ENCODE measurements around the gene TACO1.
A peak's percentile ranks its signal among the peaks of the same experiment; 100 is the strongest.

TACO1 gene

DNA sequence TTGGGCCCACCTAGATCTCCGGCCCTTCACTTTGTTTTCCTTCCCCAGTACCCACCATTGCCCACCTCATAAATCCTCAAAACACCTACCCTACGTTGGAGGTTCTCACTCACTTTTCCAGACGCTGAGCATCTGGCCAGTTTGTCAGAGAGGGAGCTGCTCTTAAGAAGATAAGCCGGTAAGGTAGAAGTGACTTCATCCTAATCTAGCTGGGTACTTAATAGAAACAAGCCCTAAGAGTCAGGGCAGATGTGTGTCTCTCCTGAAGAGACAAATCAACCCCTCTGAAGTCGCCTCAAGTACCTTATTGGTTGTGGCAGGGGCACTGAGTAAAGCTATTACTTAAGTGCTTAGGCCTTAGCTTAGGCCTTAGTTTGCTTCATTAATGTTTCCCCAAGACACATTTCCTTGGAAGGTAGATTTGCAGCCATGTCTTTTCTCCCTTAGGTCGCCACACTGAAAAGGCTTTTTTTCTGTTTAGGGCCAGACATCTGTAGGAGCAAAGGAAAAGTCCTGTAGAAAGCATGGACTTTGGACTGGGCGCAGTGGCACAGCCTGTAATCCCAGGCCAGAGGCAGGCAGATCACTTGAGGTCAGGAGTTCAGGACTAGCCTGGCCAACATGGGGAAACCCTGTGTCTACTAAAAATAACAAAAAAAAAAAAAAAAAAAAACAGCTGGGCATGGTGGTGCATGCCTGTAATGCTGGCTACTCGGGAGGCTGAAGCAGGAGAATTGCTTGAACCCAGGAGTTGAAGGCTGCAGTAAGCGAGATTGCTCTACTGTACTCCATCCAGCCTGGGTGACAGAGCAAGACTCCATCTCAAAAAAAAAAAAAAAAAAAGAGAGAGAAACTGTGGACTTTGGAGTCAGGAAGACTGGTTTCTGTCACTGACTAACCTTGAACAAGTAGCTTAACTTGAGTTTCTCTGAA lies 1.0 kb downstream of the TACO1 start:
- Histone ChIP-seq H3K36me3 (ENCODE audit: control insufficient read depth, low read depth, low read length) (peaks cover 13% of the 10 kb centered on the region), H3K27ac (ENCODE audit: low read length) (no peak overlapping the region), H3K9ac (ENCODE audit: low read length) (peak overlapping the region; percentile 80), H3K4me1 (ENCODE audit: control insufficient read depth, low read depth, low read length) (peaks cover 3% of the 10 kb centered on the region), H3K9me3 (ENCODE audit: control insufficient read depth, low read depth, low read length) (no peaks in the 10 kb centered on the region), H3K27me3 (ENCODE audit: control insufficient read depth, insufficient read depth, low read length) (no peaks in the 10 kb centered on the region), H3K4me3 (ENCODE audit: low read length) (peak overlapping the region; percentile 91)

DNA sequence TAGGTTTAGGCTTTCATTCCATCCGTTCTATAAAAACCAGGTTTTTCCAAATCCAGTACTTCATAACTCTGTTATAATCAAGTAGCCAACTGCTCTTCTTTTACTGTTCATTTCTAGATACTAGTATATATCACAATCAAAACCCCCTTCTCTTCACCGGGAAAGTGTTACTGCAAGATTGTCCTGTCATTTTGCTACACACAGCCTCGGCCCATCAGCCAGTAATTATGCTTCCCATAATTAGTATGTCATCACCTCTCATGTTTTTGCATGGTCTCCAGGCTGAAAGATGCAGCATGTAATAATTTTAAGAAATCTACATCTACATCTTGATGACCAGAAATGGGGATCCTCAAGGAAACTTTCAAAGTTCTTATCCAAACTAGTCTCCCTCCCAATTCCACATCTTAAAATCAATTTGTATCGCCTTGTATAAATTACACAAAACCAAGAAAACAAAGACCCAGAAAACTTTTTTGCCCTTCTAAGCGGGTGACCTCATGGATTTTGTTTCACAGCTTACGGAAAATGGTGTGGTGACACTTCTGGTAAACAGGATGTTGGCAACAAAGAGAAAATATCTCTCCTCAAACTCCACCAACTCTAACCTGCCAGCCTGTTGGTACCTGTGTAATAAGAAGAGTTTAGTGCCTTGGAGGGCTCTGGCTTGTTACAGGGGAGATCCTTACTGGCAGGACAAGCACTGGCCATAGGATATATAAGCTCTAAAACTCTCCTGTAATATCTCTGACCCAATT lies 9.3 kb downstream of the TACO1 start:
- Histone ChIP-seq H3K4me3 (ENCODE audit: low read length) (no peak overlapping the region), H3K27ac (ENCODE audit: low read length) (no peak overlapping the region), H3K9ac (ENCODE audit: low read length) (no peak overlapping the region), H3K27me3 (ENCODE audit: control insufficient read depth, insufficient read depth, low read length) (no peaks in the 10 kb centered on the region), H3K4me1 (ENCODE audit: control insufficient read depth, low read depth, low read length) (no peaks in the 10 kb centered on the region), H3K9me3 (ENCODE audit: control insufficient read depth, low read depth, low read length) (no peaks in the 10 kb centered on the region), H3K36me3 (ENCODE audit: control insufficient read depth, low read depth, low read length) (peaks cover 38% of the 10 kb centered on the region)

DNA sequence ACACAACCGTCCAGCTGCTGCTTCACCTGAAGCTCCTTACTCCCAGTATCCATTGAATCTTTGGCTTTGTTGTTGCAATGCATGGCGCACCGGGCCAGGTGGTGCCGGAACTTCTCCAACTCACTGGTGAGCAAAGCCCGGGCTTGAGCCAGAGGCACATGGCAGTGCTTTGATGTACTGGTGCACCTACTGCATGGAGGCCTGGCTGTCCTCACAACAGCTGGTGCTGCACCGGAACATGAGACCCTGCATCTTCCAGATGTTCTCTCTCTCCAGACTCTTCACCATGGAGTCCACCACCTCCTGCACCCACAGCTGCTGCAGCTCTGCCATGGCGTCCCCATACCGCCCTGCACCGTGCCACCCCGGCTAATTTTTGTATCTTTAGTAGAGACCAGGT lies 10.2 kb downstream of the TACO1 start:
- Histone ChIP-seq H3K9me3 (ENCODE audit: control insufficient read depth, low read depth, low read length) (no peaks in the 10 kb centered on the region), H3K9ac (ENCODE audit: low read length) (no peak overlapping the region), H3K4me1 (ENCODE audit: control insufficient read depth, low read depth, low read length) (no peaks in the 10 kb centered on the region), H3K4me3 (ENCODE audit: low read length) (no peak overlapping the region), H3K36me3 (ENCODE audit: control insufficient read depth, low read depth, low read length) (peaks cover 33% of the 10 kb centered on the region), H3K27me3 (ENCODE audit: control insufficient read depth, insufficient read depth, low read length) (no peaks in the 10 kb centered on the region), H3K27ac (ENCODE audit: low read length) (no peak overlapping the region)

DNA sequence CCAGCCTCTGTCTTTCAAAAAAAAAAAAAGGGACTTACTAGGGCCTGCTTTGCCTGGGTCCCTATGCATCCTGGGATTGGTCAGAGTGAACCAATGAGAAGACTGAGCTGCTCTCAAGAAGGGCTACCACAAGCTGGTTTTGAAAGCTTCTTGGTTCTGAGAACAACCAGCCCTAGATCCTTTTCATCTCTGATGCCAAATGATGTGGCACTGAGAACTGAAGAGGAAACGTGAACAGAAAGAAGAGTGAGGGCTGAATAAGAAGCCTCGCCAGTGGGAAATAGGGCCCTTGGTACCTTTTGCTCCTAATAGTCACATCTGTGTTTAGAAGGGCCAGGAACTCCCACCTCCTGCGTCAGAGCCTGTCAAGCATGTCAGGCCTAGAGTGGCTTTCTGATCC lies 10.7 kb downstream of the TACO1 start:
- H3K4me3 ChIP-seq (ENCODE audit: low read length) = no peak overlapping the region
- no peaks in the 10 kb centered on the region for H3K27me3 ChIP-seq (ENCODE audit: control insufficient read depth, insufficient read depth, low read length)
- H3K4me1 ChIP-seq (ENCODE audit: control insufficient read depth, low read depth, low read length) = no peaks in the 10 kb centered on the region
- no peak overlapping the region for H3K27ac ChIP-seq (ENCODE audit: low read length)
- no peaks in the 10 kb centered on the region for H3K9me3 ChIP-seq (ENCODE audit: control insufficient read depth, low read depth, low read length)
- no peak overlapping the region for H3K9ac ChIP-seq (ENCODE audit: low read length)
- peaks cover 33% of the 10 kb centered on the region for H3K36me3 ChIP-seq (ENCODE audit: control insufficient read depth, low read depth, low read length)

DNA sequence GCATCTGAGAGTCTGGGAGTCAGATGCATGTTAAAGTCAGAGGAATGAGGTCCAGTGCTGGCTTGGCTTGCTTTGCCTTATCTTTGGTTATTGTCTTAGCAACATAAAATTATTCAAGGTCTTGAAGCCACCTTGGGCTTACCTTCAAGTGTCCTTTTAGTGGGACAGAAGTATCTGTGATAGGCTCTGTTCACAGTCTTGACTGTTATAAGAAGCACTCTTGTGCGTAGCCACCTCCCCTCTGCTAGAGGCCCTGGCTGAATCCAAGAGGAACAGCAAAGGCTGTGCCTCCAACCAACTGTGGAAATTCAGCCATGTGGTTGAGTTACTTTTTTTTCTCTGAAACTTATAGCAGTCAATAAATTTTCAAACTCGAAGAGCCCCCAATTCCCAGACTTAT lies 13.0 kb downstream of the TACO1 start:
- H3K27me3 ChIP-seq (ENCODE audit: control insufficient read depth, insufficient read depth, low read length) = no peaks in the 10 kb centered on the region
- no peaks in the 10 kb centered on the region for H3K9me3 ChIP-seq (ENCODE audit: control insufficient read depth, low read depth, low read length)
- H3K27ac ChIP-seq (ENCODE audit: low read length) = no peak overlapping the region
- no peak overlapping the region for H3K4me3 ChIP-seq (ENCODE audit: low read length)
- no peak overlapping the region for H3K9ac ChIP-seq (ENCODE audit: low read length)
- no peaks in the 10 kb centered on the region for H3K4me1 ChIP-seq (ENCODE audit: control insufficient read depth, low read depth, low read length)
- peaks cover 12% of the 10 kb centered on the region for H3K36me3 ChIP-seq (ENCODE audit: control insufficient read depth, low read depth, low read length)

DNA sequence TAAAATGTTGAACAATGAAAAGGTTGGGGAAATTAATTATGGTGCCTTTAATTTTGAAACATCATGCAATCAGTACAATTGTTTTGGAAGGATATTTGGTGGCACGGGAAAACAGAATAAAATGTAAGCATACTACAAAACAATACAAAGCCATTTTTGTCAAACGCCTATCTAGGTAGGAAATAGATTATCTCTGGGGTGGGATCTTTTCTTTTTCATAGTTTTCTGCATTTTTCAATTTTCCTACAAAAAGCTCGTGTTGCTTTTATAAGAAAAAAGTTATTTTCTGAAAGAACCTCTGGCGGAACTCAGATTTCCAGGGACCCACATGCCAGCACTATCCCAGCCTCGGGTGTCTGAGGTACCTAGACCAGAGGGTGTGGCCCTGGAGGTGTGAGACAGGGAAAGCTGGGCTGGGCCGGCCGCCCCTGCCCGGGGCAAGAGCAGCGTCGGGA lies 20.6 kb downstream of the TACO1 start:
- H3K36me3 ChIP-seq (ENCODE audit: control insufficient read depth, low read depth, low read length) = no peaks in the 10 kb centered on the region
- peak overlapping the region; percentile 48 for H3K9ac ChIP-seq (ENCODE audit: low read length)
- H3K4me3 ChIP-seq (ENCODE audit: low read length) = peak overlapping the region; percentile 80
- no peak overlapping the region for H3K27ac ChIP-seq (ENCODE audit: low read length)
- H3K9me3 ChIP-seq (ENCODE audit: control insufficient read depth, low read depth, low read length) = no peaks in the 10 kb centered on the region
- H3K27me3 ChIP-seq (ENCODE audit: control insufficient read depth, insufficient read depth, low read length) = no peaks in the 10 kb centered on the region
- peaks cover 10% of the 10 kb centered on the region for H3K4me1 ChIP-seq (ENCODE audit: control insufficient read depth, low read depth, low read length)

DNA sequence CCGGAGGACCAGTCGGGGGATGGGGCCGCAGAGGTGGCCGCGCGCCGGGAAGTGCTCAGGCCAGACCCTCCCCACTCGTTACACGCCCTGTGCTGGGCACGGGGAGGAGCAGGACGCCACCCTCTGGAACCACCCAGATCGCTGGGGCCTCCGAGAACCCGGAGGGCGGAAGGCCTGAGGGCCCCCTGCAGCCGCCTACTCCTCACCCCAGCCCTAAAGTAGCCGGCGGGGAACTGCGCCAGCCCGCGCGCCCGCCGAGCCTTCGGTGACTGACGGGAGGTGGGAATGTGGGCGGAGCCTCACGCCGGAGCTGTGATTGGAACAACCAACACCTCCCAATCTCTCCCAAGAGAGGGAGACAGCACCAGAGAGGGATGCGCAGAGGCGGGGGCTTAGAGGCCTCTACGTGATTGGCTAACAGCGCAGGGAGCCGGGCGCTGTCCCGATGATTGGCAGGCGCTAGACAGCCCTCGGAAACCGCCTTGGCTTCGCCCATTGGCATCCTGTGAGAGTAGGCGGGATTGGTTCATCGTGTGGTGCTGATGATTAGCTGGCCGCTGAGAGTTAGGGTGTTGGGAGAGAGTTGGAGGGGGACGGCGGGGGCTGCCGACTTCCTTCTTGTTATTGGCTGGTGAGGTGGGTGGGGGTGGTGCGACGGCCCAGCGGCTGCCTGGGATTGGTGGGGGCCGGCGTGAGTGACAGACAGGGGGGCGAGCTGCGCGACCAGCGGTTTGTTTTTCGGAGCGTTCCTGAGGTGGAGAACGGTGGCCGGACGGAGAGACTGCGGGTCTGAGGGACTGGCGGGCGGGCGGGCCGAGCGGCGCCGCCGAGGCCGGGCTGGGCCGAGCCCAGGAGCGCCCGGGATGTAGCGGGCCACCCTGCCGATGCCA lies 21.2 kb downstream of the TACO1 start, which contains the start of gene MAP3K3:
Gene MAP3K3 (plus strand): TSS at position 734 of the 890 bp plus-strand sequence. CDS start 343 bp downstream, outside the sequence.
- H3K36me3 ChIP-seq (ENCODE audit: control insufficient read depth, low read depth, low read length) = no peaks in the 10 kb centered on the region

DNA sequence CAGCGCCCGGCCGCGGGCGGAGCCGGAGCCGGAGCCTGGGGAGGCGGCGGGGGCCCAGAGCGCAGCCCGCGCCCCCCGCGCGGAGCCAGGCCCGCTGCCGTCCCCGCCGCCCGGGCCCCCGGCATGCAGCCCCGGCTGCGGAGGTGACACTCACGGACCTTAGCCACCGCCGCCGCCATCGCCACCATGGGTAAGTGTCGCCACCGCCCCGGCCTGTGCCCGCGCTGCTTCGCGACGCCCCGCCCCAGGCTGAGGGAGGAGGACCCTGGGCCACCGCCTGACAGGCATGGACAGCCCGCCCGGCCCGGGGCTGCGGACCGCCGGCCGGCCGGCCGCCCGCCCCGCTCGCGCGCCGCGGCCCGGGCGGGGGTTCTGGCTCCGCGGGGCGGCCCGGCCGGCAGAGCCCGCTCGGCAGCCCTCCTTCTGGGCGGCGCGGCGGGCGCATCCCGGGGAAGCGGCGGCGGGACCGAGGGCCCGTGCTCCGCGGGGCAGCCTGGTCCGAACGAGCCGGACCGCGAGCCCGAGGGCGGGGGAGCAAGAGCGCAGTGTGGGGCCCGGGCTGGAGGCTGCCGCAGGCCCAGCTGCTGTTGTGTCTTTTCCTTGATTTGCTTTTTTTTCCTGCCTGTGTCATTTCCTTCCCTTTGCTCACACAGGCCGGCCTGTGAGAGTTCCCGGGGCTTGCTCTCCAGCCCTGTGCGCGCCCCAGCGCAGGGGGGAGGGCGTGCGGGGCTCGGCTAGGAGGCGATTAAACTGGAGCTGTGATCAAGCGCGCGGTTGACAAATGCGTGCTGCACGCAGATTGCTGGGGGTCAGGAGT lies 22.1 kb downstream of the TACO1 start:
- no peaks in the 10 kb centered on the region for H3K36me3 ChIP-seq (ENCODE audit: control insufficient read depth, low read depth, low read length)
- no peaks in the 10 kb centered on the region for H3K27me3 ChIP-seq (ENCODE audit: control insufficient read depth, insufficient read depth, low read length)
- no peaks in the 10 kb centered on the region for H3K9me3 ChIP-seq (ENCODE audit: control insufficient read depth, low read depth, low read length)
- H3K9ac ChIP-seq (ENCODE audit: low read length) = peak overlapping the region; percentile 51
- peak overlapping the region; percentile 80 for H3K4me3 ChIP-seq (ENCODE audit: low read length)
- peaks cover 10% of the 10 kb centered on the region for H3K4me1 ChIP-seq (ENCODE audit: control insufficient read depth, low read depth, low read length)
- H3K27ac ChIP-seq (ENCODE audit: low read length) = no peak overlapping the region

More for the DNA sequence above, 21.2 kb downstream of the TACO1 start, which contains the start of gene MAP3K3:
- Histone ChIP-seq H3K9me3 (ENCODE audit: control insufficient read depth, low read depth, low read length) (no peaks in the 10 kb centered on the region), H3K9ac (ENCODE audit: low read length) (peak within 1 kb of the TSS; percentile 51), H3K27ac (ENCODE audit: low read length) (no peak within 1 kb of the TSS), H3K4me3 (ENCODE audit: low read length) (peak within 1 kb of the TSS; percentile 80), H3K27me3 (ENCODE audit: control insufficient read depth, insufficient read depth, low read length) (no peaks in the 10 kb centered on the region), H3K4me1 (ENCODE audit: control insufficient read depth, low read depth, low read length) (peaks cover 10% of the 10 kb centered on the region)

DNA sequence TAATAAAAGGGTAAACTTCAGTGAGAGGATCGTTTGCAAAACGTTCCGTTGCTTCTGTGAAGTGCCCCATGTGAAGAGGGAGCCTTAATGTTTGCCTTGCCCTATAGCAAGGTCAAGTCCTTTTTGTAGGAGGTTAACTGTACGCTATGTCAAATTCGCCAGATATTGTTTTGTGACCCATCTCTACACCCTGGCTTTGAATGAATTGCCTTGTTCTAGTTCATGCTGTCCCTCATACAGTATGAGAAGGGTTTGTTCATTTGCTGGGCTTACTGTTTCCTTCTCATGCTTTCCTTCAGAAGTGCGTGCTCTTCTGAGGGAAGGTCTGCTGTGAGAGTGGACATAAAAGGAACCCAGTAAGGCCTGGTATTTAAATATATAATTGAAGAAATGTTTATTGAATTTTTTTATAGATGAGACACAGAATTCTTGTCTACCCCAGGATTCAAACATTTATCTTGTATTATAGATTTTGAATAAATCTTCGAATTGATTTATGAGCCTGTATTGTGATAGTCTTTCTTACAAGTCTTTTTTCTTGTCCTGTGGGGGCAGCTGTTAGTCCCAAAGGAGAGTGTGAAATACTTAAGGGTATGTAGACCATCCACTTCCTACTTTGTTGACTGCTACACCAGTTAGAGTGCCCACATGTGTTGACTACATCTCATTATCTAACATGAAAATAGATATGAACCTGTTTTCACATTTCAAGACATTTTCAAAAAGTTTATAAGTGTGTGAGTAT lies 23.3 kb downstream of the TACO1 start:
- Histone ChIP-seq H3K4me3 (ENCODE audit: low read length) (peak overlapping the region; percentile 80), H3K27me3 (ENCODE audit: control insufficient read depth, insufficient read depth, low read length) (no peaks in the 10 kb centered on the region), H3K27ac (ENCODE audit: low read length) (no peak overlapping the region), H3K9me3 (ENCODE audit: control insufficient read depth, low read depth, low read length) (no peaks in the 10 kb centered on the region), H3K36me3 (ENCODE audit: control insufficient read depth, low read depth, low read length) (no peaks in the 10 kb centered on the region), H3K9ac (ENCODE audit: low read length) (no peak overlapping the region), H3K4me1 (ENCODE audit: control insufficient read depth, low read depth, low read length) (peaks cover 10% of the 10 kb centered on the region)

DNA sequence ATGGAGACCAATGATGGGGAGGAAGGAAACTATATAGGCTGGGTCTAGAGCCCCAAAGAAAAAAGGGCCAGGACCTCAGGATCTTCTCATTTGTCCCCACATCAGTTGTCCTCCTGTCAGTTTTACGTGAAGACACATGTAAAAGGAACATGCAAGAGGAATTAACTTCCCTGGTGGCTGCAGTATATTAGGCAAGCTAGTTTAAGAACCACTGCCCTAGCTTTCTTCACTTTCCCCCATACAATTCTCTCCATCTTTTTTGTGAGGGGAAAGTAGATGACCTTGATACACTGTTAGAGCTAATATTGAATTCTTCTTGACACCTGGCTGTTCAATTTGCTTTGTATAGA lies 23.8 kb downstream of the TACO1 start:
- H3K9ac ChIP-seq (ENCODE audit: low read length) = no peak overlapping the region

More for the DNA sequence above, 23.8 kb downstream of the TACO1 start:
- no peak overlapping the region for H3K4me3 ChIP-seq (ENCODE audit: low read length)
- no peaks in the 10 kb centered on the region for H3K9me3 ChIP-seq (ENCODE audit: control insufficient read depth, low read depth, low read length)
- H3K27ac ChIP-seq (ENCODE audit: low read length) = no peak overlapping the region
- no peaks in the 10 kb centered on the region for H3K27me3 ChIP-seq (ENCODE audit: control insufficient read depth, insufficient read depth, low read length)
- H3K36me3 ChIP-seq (ENCODE audit: control insufficient read depth, low read depth, low read length) = no peaks in the 10 kb centered on the region
- H3K4me1 ChIP-seq (ENCODE audit: control insufficient read depth, low read depth, low read length) = peaks cover 10% of the 10 kb centered on the region

Measured in iPS-18a (cell line).